IPS-18a (cell line): ENCODE measurements around the gene BCL2L15.

ENCODE experiments used
- H3K27ac ChIP-seq: one replicate; pipeline ENCODE4 v1.5.1; 2013; ENCODE audit warnings: low read length
- H3K27me3 ChIP-seq: one replicate; pipeline ENCODE4 v1.6.1; 2013; ENCODE audit warnings: mild to moderate bottlenecking, low read length; ENCODE audit not compliant: control insufficient read depth, insufficient read depth
- H3K36me3 ChIP-seq: one replicate; pipeline ENCODE4 v1.6.1; 2013; ENCODE audit warnings: low read depth, low read length; ENCODE audit not compliant: control insufficient read depth
- H3K4me1 ChIP-seq: one replicate; pipeline ENCODE4 v1.6.1; 2013; ENCODE audit warnings: low read depth, low read length; ENCODE audit not compliant: control insufficient read depth
- H3K4me3 ChIP-seq: one replicate; pipeline ENCODE4 v1.5.1; 2013; ENCODE audit warnings: low read length
- H3K9ac ChIP-seq: one replicate; pipeline ENCODE4 v1.6.1; 2013; ENCODE audit warnings: mild to moderate bottlenecking, low read length, moderate library complexity
- H3K9me3 ChIP-seq: one replicate; pipeline ENCODE4 v1.6.1; 2013; ENCODE audit warnings: low read depth, low read length; ENCODE audit not compliant: control insufficient read depth

Gene BCL2L15

DNA sequence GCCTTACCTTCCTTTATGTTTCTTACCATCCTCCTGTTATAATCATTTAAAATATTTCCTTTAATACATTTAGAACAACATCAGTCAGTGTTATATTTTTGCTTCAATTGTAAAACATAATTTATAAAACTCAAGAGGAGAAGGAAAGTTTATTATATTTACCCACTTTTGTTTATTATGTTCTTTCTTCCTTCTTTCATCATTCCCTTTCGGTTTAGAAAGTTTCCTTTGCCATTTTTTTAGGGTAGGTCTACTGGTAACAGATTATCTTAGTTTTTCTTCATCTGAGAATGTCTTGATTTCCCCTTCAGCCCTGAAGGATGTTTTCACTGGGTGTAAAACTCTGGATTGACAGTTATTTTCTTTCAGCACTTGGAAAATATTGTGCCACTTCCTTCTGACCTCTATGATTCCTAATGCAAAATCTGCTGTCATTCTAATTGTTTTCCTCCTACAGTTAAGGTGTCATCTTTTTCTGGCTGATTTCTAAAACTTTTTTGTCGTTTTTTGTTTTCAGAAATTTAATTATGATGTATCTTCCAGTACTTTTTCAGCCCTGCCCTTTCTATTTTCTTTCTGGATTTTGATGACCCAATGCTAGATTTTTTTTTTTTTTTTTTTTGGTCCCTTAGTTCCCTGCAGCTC lies 40.9 kb downstream of the BCL2L15 start:
- H3K4me3 ChIP-seq = no peak overlapping the region
- no peaks in the 10 kb centered on the region for H3K9me3 ChIP-seq
- H3K4me1 ChIP-seq = no peaks in the 10 kb centered on the region
- H3K36me3 ChIP-seq = no peaks in the 10 kb centered on the region
- no peak overlapping the region for H3K27ac ChIP-seq
- H3K27me3 ChIP-seq = no peaks in the 10 kb centered on the region
- H3K9ac ChIP-seq = no peak overlapping the region

DNA sequence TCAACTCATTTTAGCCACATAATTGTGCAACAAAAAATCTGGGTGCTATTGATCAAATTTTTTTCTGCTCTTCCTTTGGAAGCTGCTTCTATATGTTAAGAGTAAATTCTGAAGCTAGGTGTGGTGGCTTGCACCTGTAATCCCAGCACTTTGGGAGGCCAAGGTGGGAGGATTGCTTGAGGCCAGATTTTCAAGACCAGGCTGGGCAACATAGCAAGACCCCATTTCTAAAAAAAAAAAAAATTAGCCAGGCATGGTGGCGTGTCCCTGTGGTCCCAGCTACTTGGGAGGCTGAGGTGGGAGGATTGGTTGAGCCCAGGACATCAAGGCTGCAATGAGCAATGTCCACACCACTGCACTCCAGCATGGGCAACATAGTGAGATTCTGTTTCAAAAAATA lies 50.8 kb downstream of the BCL2L15 start:
- no peak overlapping the region for H3K27ac ChIP-seq
- H3K4me3 ChIP-seq = no peak overlapping the region
- no peak overlapping the region for H3K9ac ChIP-seq
- no peaks in the 10 kb centered on the region for H3K9me3 ChIP-seq
- H3K4me1 ChIP-seq = no peaks in the 10 kb centered on the region
- no peaks in the 10 kb centered on the region for H3K27me3 ChIP-seq
- H3K36me3 ChIP-seq = no peaks in the 10 kb centered on the region

DNA sequence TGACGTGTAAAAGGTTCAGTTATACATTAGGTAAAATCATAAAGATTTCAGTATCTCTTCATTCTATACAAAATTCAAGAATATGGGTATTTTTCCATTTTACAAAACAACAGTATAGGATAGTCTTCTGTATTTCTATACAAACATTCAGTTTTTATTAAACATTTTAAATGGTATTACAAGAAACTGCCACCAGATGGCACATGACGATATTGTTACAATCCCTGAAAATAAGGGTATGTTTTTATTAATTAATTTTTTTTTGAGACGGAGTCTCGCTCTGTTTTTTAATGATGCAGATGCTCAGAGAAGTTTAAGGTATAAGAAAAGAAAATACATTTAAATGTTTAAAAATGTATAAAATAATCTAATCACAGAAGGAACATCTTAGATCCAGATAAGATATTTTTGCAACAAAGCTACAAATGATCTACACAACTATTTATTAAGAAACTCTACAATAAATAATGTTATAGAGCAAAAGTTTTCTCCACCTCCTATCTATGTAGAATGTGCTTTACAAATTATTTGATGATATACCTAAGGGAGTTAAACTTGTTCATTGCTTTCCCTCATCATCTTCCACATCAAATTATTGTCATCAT lies 51.6 kb downstream of the BCL2L15 start:
- no peaks in the 10 kb centered on the region for H3K4me1 ChIP-seq
- no peaks in the 10 kb centered on the region for H3K36me3 ChIP-seq
- no peak overlapping the region for H3K9ac ChIP-seq
- H3K27me3 ChIP-seq = no peaks in the 10 kb centered on the region
- no peak overlapping the region for H3K27ac ChIP-seq
- H3K9me3 ChIP-seq = no peaks in the 10 kb centered on the region
- no peak overlapping the region for H3K4me3 ChIP-seq

DNA sequence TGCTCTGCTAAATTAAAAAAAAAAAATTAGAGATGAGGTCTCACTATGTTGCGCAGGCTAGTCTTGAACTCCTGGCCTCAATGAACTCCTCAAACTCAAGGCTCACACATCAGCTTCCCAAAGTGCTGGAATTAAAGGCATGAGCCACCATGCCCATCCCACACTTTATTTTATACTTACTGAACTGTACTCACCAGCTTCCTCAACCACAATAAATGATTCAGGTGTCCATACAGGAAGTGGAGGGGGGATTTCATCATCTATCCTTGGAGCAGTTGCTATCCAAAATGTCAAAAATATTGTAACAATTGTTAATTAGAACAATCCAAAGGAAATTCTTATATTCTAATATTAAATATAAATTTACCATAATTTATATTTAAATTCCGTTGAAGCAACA lies 52.7 kb downstream of the BCL2L15 start:
- Histone ChIP-seq H3K4me3 (no peak overlapping the region), H3K9me3 (no peaks in the 10 kb centered on the region), H3K27me3 (no peaks in the 10 kb centered on the region), H3K4me1 (no peaks in the 10 kb centered on the region), H3K27ac (no peak overlapping the region), H3K36me3 (no peaks in the 10 kb centered on the region), H3K9ac (no peak overlapping the region)
